ENCODE data around the gene TUT1. TPM values are rescaled to one million over a fixed set of nuclear protein-coding genes. Genes with fewer than 3 reads are reported as not detected.
"Not testable (repeated sequence)": the region's sequence is repeated elsewhere in the genome, so short reads cannot be mapped to it uniquely, and the experiment has no call there.

Gene TUT1
- total RNA-seq, 1 experiment from 2014 or later = 19.9 TPM

DNA sequence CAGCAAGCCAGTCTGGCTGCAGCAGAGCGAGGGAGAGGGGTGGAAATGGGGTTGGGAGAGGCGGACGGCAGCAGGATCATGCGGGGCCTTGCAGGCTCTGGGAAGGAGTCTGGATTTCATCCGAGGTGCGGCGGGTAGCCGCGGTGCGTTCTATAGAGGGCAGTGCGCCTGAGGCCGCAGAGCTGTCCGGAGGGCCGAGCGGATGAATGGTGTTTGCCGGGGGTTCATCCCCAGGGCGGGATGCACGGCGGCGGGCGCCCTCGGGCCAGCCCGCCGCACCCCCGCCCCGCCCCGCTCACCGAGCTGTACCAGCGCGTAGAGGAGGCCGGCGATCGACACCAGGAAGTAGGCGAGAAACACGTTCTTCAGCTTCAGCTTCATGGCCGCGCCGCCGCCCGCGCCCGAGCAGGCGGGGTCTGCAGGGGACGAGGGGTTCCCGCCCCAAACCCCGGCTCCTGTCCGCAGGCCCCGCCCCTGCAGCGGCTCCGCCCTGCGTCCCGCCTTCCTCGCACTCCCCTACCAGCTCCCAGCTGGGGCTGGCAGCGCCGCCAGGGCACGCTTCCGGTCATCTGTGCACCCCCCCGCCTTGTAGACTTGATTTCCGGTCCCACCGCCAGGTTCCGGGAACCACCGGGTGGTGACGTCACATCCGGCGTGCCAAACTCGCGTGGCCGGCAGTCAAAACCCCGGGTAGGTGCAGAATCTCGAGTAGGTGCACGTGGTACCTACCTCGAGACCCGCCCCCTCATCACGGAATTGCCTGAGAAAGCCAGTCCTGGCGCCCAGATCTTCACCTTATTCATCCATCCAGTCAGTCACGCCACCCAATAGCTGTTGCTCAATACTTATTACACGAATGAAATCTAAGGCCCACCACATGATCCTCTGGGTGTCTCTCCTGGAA, 30.5 kb upstream of the TUT1 start, which contains the start of gene B3GAT3:
Gene B3GAT3 (minus strand): TSS at position 420 of the 904 bp plus-strand sequence. CDS start 39 bp downstream, at position 381.
- BruUV-seq (replicated peaks) = no TSS peak

DNA sequence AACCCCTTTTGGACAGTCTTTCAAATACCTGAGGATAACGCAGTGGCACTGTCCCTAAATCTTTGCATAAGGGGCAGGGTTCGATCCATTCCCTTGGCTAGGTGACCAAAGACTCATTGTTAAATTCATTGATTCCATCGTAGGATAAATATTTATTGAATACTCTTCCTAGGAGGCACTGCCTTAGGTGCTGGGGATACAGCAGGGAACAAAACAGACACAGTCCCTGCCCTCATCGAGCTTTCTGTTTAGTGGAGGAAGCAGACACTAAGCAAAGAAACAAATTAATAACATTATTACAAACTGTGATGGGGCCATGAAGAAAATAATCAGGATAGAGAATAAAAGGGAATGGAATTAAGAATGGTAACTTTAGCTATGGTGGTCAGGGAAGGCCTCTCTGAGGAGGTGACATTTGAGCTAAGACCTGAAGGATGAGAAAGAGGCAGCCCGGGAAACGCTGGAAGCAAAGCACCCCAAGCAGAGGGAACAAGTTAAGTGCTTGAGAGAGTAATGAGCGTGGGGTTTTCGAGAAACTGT, 29.8 kb upstream of the TUT1 start:
- intact Hi-C loops (cut with micrococcal nuclease; ENCODE audit: unreplicated experiment) = no loop called here
- H3K9me3 ChIP-seq (ENCODE audit: control insufficient read depth, insufficient read depth, low read depth, low read length) = no peaks in the 10 kb centered on the region
- DNase-seq (ENCODE audit: low read depth, low spot score) (no peak), ATAC-seq (no peak)
- H3K27me3 ChIP-seq (ENCODE audit: control insufficient read depth, insufficient read depth, low read length) = no peaks in the 10 kb centered on the region
- TF ChIP-seq, protein P1, sequence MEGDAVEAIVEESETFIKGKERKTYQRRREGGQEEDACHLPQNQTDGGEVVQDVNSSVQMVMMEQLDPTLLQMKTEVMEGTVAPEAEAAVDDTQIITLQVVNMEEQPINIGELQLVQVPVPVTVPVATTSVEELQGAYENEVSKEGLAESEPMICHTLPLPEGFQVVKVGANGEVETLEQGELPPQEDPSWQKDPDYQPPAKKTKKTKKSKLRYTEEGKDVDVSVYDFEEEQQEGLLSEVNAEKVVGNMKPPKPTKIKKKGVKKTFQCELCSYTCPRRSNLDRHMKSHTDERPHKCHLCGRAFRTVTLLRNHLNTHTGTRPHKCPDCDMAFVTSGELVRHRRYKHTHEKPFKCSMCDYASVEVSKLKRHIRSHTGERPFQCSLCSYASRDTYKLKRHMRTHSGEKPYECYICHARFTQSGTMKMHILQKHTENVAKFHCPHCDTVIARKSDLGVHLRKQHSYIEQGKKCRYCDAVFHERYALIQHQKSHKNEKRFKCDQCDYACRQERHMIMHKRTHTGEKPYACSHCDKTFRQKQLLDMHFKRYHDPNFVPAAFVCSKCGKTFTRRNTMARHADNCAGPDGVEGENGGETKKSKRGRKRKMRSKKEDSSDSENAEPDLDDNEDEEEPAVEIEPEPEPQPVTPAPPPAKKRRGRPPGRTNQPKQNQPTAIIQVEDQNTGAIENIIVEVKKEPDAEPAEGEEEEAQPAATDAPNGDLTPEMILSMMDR (IDR thresholded peaks at IDR 0.05) = no peak
- no peak for TF ChIP-seq POLR2AphosphoS5 (IDR thresholded peaks at IDR 0.05; ENCODE audit: low read depth, low read length)
- no peak for TF ChIP-seq TCF7L2 (IDR thresholded peaks at IDR 0.05; ENCODE audit: low read depth, low read length)
- TF ChIP-seq SIN3A (IDR thresholded peaks at IDR 0.05; ENCODE audit: borderline replicate concordance, insufficient read depth, low read depth, low read length) = no peak
- TF ChIP-seq, protein P2, sequence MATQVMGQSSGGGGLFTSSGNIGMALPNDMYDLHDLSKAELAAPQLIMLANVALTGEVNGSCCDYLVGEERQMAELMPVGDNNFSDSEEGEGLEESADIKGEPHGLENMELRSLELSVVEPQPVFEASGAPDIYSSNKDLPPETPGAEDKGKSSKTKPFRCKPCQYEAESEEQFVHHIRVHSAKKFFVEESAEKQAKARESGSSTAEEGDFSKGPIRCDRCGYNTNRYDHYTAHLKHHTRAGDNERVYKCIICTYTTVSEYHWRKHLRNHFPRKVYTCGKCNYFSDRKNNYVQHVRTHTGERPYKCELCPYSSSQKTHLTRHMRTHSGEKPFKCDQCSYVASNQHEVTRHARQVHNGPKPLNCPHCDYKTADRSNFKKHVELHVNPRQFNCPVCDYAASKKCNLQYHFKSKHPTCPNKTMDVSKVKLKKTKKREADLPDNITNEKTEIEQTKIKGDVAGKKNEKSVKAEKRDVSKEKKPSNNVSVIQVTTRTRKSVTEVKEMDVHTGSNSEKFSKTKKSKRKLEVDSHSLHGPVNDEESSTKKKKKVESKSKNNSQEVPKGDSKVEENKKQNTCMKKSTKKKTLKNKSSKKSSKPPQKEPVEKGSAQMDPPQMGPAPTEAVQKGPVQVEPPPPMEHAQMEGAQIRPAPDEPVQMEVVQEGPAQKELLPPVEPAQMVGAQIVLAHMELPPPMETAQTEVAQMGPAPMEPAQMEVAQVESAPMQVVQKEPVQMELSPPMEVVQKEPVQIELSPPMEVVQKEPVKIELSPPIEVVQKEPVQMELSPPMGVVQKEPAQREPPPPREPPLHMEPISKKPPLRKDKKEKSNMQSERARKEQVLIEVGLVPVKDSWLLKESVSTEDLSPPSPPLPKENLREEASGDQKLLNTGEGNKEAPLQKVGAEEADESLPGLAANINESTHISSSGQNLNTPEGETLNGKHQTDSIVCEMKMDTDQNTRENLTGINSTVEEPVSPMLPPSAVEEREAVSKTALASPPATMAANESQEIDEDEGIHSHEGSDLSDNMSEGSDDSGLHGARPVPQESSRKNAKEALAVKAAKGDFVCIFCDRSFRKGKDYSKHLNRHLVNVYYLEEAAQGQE (IDR thresholded peaks at IDR 0.05; ENCODE audit: insufficient read depth in 1 of 2, low read depth in 2 of 2, low read length in 1 of 2) = no peak
- no TSS peak for BruUV-seq (replicated peaks)
- POLR2A ChIA-PET = interaction anchor here (0.7 kb wide), 1 partner anchor 78 kb away, joined by 3 read pairs; no protein-coding TSS in a partner anchor
- peaks cover 14% of the 10 kb centered on the region for H3K4me1 ChIP-seq (ENCODE audit: control insufficient read depth, insufficient read depth, low read length)
- CTCF ChIA-PET = no interaction called here
- in situ Hi-C loops (cut with HindIII; ENCODE audit: low pct_unique_long_range_greater_than_20kb, low sequenced_read_pairs) = no loop called here
- peak overlapping the region; percentile 98 for H3K27ac ChIP-seq (ENCODE audit: low read length)
- peak overlapping the region; percentile 81 to 94 for H3K4me3 ChIP-seq (ENCODE audit: low read depth in 2 of 2, low read length in 2 of 2)
- peaks cover 4% of the 10 kb centered on the region; the same call in 1 of the 2 replicates for H3K36me3 ChIP-seq (ENCODE audit: control insufficient read depth, insufficient read depth, low read length)

More for the DNA sequence above, 30.5 kb upstream of the TUT1 start, which contains the start of gene B3GAT3:
- H3K4me3 ChIP-seq (ENCODE audit: low read depth in 2 of 2, low read length in 2 of 2) = peak within 1 kb of the TSS; percentile 81 to 94
- ChIA-PET CTCF (interaction anchor here (0.7 kb wide), 1 partner anchor 229 kb away, joined by 3 read pairs; no protein-coding TSS in a partner anchor), POLR2A (interaction anchor here (0.6 to 0.8 kb wide), 6 partner anchors 22 to 79 kb away, joined by 3 to 14 read pairs (median 4); no protein-coding TSS in a partner anchor)
- peak; percentile 91 for TF ChIP-seq POLR2AphosphoS5 (IDR thresholded peaks at IDR 0.05; ENCODE audit: low read depth, low read length)
- peak; percentile 60; the same call in 1 of the 2 replicates for TF ChIP-seq SIN3A (IDR thresholded peaks at IDR 0.05; ENCODE audit: borderline replicate concordance, insufficient read depth, low read depth, low read length)
- TF ChIP-seq, protein P2 (IDR thresholded peaks at IDR 0.05; ENCODE audit: insufficient read depth in 1 of 2, low read depth in 2 of 2, low read length in 1 of 2) = no peak
- peaks cover 8% of the 10 kb centered on the region; the same call in 1 of the 2 replicates for H3K36me3 ChIP-seq (ENCODE audit: control insufficient read depth, insufficient read depth, low read length)
- in situ Hi-C loops (cut with HindIII; ENCODE audit: low pct_unique_long_range_greater_than_20kb, low sequenced_read_pairs) (no loop called here), intact Hi-C loops (cut with micrococcal nuclease; ENCODE audit: unreplicated experiment) (no loop called here)
- no peaks in the 10 kb centered on the region for H3K9me3 ChIP-seq (ENCODE audit: control insufficient read depth, insufficient read depth, low read depth, low read length)
- DNase-seq (ENCODE audit: low read depth, low spot score) (peak; percentile 85), ATAC-seq (peak; percentile 99)
- no peaks in the 10 kb centered on the region for H3K27me3 ChIP-seq (ENCODE audit: control insufficient read depth, insufficient read depth, low read length)
- H3K4me1 ChIP-seq (ENCODE audit: control insufficient read depth, insufficient read depth, low read length) = peaks cover 14% of the 10 kb centered on the region
- H3K27ac ChIP-seq (ENCODE audit: low read length) = peak within 1 kb of the TSS; percentile 98

DNA sequence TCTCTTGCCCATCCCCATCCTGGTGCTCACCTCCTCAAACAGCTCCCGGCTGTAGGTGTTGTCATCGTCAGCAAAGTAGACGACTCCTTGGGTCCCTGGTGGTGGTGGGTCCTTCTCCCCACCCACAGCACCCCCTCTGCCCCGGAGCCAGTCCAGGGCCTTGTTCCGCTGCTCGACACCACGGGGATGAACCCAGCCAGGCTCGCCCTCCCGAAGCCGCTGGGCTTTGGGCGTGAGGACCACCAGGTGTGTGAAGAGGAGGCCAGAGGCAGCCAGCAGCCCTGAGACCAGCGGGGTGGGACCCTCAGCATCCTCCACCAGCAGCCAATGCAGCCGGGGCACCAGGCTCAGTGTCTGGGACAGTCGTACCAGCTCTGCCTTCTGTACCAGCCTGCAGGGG, 25.6 kb upstream of the TUT1 start:
- DNase-seq (ENCODE audit: low read depth, low spot score); BruUV-seq (replicated peaks); ATAC-seq; H3K36me3 ChIP-seq (ENCODE audit: control insufficient read depth, insufficient read depth, low read length); H3K9me3 ChIP-seq (ENCODE audit: control insufficient read depth, insufficient read depth, low read depth, low read length); H3K27ac ChIP-seq (ENCODE audit: low read length); POLR2A ChIA-PET; in situ Hi-C loops (cut with HindIII; ENCODE audit: low pct_unique_long_range_greater_than_20kb, low sequenced_read_pairs); intact Hi-C loops (cut with micrococcal nuclease; ENCODE audit: unreplicated experiment); H3K4me3 ChIP-seq (ENCODE audit: low read depth in 2 of 2, low read length in 2 of 2); H3K27me3 ChIP-seq (ENCODE audit: control insufficient read depth, insufficient read depth, low read length): not testable (repeated sequence)
- peaks cover 19% of the 10 kb centered on the region for H3K4me1 ChIP-seq (ENCODE audit: control insufficient read depth, insufficient read depth, low read length)
- CTCF ChIA-PET = interaction anchor here (0.5 to 0.6 kb wide), 2 partner anchors 46 to 83 kb away, joined by 3 to 7 read pairs; no protein-coding TSS in a partner anchor

Measured in Panc1 (cell line).